DMS114 treated with DMSO at 0.1 percent for 48 hours (cell line): Measurements from ENCODE around the gene NOX1.
A peak's percentile ranks its signal among the peaks of the same experiment; 100 is the strongest.

ENCODE experiments used
- DNase-seq: peaks from one replicate; lab custom pipeline; 2025; ENCODE audit not compliant: unreplicated experiment; lab: John Stamatoyannopoulos, UW

Gene NOX1

GRCh38 chrX:100874325-100874724 is at the start of gene NOX1:
Gene NOX1, minus strand, starts transcription at chrX:100874359. Its CDS starts 220 bp downstream, at chrX:100874139.
- DNase-seq: no peak

DNA sequence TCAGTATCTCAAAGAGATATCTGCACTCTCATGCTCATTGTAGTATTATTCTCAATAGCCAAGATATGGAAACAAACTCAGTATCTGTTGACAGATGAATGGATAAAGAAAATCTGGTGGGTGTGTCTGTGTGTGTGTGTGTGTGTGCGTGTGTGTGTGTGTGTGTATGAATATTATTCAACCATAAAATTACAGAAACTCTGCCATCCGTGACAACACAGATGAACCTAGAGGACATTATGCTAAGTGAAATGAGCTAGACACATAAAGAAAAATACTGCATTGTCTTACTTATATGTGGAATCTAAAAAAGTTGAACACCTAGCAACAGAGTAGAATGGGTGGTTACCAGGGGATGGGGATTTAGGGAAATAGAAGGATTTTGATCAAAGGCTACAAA is 41.4 kb upstream of the NOX1 start:
- no peak for DNase-seq

DNA sequence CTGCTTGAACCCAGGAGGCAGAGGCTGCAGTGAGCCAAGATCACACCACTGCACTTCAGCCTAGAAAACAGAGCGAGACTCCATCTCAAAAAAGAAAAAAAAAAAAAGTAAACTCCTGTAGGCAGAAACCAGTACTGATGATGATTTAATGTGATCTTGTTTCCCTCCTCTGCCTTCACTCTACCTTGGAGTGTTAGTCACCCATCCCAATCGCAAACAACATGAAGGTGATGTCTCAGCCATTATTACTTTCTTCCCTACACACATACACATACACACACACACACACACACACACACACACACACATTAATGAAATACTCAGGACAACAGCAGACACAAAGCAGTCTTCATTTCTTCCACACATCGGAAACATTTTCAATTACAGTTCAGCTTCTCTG is 39.0 kb upstream of the NOX1 start:
- DNase-seq: no peak

DNA sequence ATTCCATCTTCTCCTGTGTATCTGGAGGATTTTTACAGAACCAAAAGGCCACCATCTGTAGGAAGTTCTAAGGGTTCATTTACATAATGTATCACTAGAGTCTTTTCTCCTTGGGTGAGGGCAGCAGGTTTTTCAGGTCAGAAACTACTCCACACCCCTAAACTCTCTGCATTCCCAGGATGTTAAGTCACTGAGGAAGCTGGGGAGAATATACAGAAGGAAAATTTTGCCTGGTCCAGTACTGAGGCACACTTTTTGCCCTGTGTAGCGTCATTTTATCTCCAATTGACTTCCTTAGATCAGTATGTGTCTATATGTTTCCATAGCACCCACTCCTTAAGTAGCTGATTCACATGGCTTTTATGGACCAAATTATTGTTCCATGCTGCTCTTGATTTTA is 37.6 kb upstream of the NOX1 start:
- no peak for DNase-seq

DNA sequence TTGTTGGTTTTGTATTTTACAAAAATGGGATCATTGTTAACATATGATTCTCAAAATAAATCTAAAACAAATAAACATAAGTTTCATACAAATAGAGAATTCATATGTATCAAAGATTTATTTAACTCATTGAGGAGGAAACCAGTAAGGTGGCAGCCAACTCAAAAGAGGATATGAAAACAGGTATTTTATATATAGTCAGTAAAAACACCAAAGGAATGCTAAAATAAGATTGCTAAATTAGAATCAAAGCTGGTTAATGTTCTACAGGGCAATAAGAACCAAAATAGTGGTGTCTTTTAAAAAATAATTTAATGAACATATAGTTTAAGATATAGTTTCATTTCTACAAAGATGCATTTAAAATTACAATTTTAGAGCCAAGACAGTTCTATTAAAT is 31.5 kb upstream of the NOX1 start:
- no peak for DNase-seq

- DNase-seq: no peak
These were observed 30.3 kb upstream of the NOX1 start for GRCh38 chrX:100904433-100904832.

DNA sequence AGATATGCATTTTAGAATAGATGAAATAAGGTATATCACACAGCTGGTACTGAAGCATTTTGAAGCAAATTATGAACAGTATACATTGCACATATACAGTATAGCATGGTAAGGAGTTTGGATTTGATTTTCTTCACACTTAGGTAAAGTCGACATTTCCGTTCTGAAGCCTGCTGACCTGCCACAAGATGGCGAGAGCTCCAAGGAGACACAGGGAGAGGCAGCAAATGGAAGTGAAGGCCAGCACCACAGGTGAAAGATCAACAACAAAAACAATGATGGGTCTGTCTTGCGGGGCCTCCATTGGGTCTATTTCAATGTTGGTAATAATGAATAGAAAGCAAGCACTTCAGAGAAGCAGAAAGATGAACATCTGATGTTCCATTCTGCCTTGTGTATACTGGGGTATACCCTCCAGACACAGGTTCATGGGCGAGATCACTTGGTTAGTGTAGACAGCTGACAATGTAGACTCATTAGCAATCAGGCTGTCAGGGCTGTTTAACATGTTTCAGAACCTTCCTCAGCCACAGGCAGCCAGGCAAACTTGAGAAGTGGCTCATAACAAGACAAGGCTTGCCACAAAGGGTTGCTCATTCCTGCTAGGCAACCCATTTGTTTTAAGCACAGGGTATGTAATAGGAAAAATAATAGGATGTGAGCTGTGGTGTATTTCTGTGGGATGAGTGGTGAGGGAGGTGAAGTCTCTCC is 21.4 kb upstream of the NOX1 start:
- DNase-seq: peak; percentile 27

DNA sequence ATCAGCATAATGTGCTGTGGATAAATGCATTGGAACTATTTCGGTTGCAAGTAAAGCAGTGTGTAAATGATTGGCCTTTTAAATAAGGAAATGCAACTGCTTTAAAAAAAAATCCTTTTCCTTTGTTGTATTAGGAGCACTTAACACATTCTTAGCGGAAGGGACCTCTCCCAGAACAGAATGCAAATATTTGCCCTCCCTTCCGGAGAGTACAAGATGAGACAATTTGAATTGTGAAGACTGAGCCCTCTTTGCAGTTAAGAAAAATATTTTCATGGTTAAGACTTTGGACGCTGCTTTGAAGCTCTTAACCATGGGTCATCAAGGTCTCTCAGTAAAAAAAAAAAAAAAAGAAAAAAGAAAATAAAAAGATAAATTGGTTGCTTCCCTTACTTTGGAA is 9.5 kb upstream of the NOX1 start:
- no peak for DNase-seq

- DNase-seq: no peak
These were observed 6.2 kb upstream of the NOX1 start for GRCh38 chrX:100880368-100880767.

GRCh38 chrX:100871594-100872560 is 2.3 kb downstream of the NOX1 start:
- DNase-seq: no peak

DNA sequence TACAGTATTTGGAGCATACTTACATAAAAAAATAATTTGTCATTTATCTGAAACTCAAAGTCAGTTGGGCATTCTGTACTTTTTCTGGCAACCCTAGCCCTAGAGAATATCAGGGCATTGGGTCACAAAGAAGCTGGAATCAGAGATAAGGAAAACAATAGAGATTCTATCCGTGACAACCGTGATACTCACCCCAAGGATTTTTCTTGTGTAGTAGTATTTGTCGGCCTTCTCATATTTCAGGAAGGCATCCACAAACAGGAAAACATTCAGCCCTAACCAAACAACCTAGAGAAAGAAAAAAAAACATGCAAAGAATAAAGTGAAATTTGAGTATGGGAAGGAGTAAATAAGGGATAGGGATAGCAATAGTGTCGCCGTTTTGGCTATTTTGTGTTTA is 3.6 kb downstream of the NOX1 start:
- no peak for DNase-seq

DNA sequence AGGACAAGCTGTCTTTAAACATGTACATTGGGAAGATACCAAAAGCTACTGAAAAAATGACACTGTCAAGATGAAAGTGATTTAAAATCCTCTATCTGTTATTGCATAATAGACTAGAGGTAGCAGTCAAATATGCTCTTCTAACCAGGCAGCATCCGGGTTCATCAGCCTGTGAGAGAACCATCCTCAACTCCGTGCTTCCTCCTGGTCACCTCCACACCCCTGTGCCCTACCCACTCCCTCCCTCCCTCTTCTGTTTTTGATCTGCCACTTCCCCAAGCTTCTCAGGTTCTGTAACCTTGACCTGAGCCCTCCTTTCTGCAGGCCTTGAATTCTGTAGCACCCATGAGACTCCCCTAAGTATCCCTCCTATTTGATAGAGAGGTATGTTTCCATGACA is 5.9 kb downstream of the NOX1 start:
- no peak for DNase-seq

- DNase-seq: no peak
These were observed 9.3 kb downstream of the NOX1 start for GRCh38 chrX:100864657-100865391.

DNA sequence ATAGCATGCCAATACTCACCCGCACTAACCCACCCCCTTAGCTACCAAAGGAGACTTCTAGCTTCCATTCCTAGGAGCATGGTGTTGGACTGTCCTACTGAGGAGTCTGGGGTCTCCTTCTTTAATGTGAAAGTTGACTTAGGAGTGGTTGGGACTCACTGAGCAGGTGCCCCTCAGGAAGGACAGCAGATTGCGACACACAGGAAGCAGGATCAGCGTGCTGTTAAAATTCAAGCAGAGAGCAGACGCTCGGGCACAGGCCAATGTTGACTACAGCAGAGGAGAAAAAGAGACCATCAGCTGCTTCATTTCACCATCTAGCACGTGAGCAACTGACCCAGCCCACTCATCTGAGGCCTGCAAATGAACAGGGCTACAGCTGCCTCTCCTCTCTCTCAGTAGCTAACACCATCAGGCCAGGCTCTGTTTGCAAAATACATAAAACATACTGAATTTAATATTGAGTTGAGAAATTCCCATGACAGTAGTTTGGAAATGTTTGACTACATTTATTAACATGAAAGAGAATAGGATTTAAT is 10.8 kb downstream of the NOX1 start:
- no peak for DNase-seq

- DNase-seq: no peak
These were observed 21.3 kb downstream of the NOX1 start for GRCh38 chrX:100852810-100853209.

DNA sequence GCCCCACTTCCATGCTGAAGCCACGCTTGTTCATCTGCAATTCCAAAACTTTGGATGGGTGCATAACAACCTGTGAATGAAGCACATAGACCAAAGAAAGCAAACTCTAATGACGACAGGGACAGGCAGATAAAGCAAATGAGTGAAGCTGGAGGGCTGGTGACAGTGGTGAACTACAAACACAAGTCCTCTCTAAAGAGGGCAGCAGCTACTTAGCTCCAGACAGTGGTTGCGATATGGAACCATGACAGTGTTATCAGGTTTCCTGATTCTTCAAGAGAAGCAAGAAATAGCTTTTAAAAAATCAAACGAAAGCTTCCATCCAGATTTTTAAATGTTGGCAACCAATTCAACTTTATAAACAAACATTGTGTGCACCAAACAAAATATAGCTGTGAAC is 23.8 kb downstream of the NOX1 start:
- no peak for DNase-seq

DNA sequence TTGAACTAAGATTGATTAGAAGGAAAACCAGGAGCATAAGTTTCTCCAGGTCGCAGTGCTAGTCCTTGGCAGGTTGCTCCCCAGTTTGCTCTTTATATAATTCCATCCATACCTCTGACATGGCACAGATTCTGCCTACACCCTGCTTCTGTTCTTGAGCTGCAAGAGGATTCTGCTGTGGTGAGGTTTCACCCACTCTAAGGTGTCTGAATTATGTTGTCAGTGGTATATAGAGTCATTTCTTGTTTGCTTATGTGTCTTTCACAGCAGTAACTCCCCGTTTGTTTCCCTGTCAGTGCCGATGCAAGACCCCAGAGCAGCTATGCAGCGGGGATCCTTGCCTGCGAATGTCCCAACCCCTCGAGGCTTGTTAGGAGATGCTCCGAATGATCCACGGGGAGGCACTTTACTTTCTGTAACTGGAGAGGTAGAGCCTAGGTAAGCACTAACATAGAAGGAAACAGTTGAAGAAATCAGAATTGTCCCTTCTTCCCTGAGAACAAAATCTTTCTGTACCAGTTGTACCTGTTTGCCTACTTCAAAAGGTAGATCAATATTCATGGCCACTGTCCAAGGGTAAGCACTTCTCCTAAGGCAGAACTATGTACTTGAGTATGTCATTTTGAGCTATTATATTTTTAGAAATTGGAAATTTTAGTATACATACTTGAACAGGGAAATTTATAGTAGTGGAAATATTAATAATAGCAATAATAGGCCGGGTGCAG is 42.8 kb downstream of the NOX1 start:
- DNase-seq: no peak

DNA sequence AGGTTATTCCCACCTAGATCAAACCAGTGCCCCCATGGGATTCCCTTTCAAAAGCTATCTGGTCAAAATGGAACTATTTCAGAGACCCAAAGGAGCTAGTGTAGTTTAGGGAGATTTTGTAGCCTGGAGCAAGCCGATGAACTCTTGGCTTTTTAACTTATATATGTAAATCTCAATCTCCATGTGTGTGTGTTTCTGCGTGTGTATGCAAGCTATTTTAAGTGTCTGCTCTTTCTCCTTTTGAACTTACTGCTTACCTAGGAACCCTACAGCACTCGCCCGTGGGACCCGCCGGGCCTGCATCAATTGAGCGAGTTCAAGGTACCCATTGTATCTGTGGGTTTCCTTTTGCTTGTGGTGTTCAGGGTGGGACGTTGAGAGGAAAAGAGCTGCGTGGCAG is 43.6 kb downstream of the NOX1 start:
- DNase-seq: no peak

- no peak for DNase-seq
These were observed 44.0 kb downstream of the NOX1 start for GRCh38 chrX:100830143-100830542.

DNA sequence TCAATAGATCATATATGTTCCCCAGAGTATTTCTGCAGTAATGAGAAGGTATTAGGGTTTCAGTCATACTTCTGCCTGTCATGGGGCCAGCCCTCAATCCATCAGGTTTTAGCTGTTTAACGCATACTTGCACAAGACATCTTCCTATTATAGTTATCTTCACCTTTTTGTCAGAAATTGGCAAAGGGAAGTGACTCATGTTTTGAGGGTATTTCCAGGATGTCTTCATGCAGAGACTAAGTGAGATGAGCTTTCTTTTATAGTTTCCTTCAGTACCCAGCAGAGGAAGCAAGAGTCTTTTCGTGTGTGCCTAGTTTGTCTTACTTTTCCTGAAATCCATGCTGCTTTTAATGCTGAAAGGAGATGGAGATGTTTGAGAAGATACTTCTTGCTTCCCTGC is 44.4 kb downstream of the NOX1 start:
- DNase-seq: no peak
